Left lung (tissue), 10 donors: Measurements from ENCODE around the gene CCDC40. TPM values are rescaled to one million over a fixed set of nuclear protein-coding genes. Genes with fewer than 3 reads are reported as not detected.

Experiments
- ATAC-seq: fragments of 200-7000 bp; cut with Tn5 transposase; one replicate; pipeline ENCODE4 v1.9.1; 2020; ENCODE audit warnings: moderate library complexity
- DNase-seq, 4 donors: peaks; one replicate each; pipeline ENCODE4 v3.0.0-alpha.2; 2013 to 2020
- H3K27ac ChIP-seq, 2 donors: fragments of 200-600 bp; sonication (generic) in 1 of 2; one replicate each; pipeline versions ENCODE4 v1.5.0 to v1.8.0; 2020 to 2021
- H3K27me3 ChIP-seq, 2 donors: fragments of 200-600 bp; sonication (generic) in 1 of 2; one replicate each; pipeline versions ENCODE4 v1.5.0 to v1.8.0; 2020 to 2021
- H3K36me3 ChIP-seq, 2 donors: fragments of 200-600 bp; sonication (generic) in 1 of 2; one replicate each; pipeline versions ENCODE4 v1.5.0 to v1.8.0; 2020 to 2021
- H3K4me1 ChIP-seq, 2 donors: fragments of 200-600 bp; one replicate each; pipeline ENCODE4 v1.8.0; 2021
- H3K4me3 ChIP-seq, 2 donors: fragments of 200-600 bp; sonication (generic) in 1 of 2; one replicate each; pipeline versions ENCODE4 v1.5.0 to v1.8.0; 2020 to 2021; ENCODE audit warnings: mild to moderate bottlenecking in 1 of 2
- H3K9me3 ChIP-seq, 2 donors: fragments of 200-600 bp; sonication (generic) in 1 of 2; one replicate each; pipeline versions ENCODE4 v1.5.0 to v1.8.0; 2020 to 2021
- intact Hi-C, 2 donors: fragments of 100-400 bp; cut with DNase I; formaldehyde crosslinking; loops; one replicate each; pipeline versions ENCODE4 v1.11.2 to v1.14.2; 2022
- polyA plus RNA-seq, 6 donors: library from polyadenylated mRNA; unstranded; fragments of 120-200 nt; gene quantifications; one replicate each; pipeline ENCODE4 v1.2.1, GENCODE V29; 2013; ENCODE audit not compliant: insufficient read length in 6 of 6
- total RNA-seq, 2 donors: library from RNA; stranded (reverse); fragmentation: NEBNext Ultra II Directional; extraction: Animal tissue kit (Norgen Biotek cat#: 25700); gene quantifications; one replicate each; pipeline ENCODE4 v1.2.1, GENCODE V29; 2021
- TF ChIP-seq, protein P1 (sequence below), 2 donors: fragments of 200-600 bp; sonication (generic) in 1 of 2; IDR thresholded peaks; one replicate each; pipeline versions ENCODE4 v1.5.0 to v1.8.0; 2021; ENCODE audit warnings: antibody characterized with exemption in 2 of 2
- donor health status: DM: no; HTN: yes; CAD: no.
- donor health status: DM: no; HTN: no; CAD: no.

CCDC40 gene
- total and polyA plus RNA-seq, 8 donors, result 8.0 to 15.2 (median 11.5) TPM

DNA sequence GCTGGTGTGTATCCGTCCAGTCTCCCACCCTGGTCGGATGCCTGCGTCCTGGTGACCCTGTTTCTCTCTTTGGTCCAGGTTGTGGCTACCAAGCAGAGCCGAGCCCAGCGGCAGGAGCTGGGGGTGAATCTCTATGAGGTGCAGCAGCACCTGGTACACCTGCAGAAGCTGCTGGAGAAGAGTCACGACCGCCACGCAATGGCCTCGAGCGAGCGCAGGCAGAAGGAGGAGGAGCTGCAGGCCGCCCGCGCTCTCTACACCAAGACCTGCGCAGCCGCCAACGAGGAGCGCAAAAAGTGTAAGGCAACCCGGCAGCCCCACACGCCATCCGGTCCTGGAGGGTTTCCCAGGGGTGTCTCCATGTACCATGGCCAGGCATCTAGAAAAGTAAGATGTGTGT is 13.5 kb downstream of the CCDC40 start:
- peaks cover 0 to 10% of the 10 kb centered on the region in 2 donors for H3K36me3 ChIP-seq
- ATAC-seq (no peak), DNase-seq (no peak)
- intact Hi-C loops, result no loop called here
- H3K4me3 ChIP-seq, result no peak overlapping the region
- no peaks in the 10 kb centered on the region for H3K9me3 ChIP-seq
- no peak overlapping the region for H3K27ac ChIP-seq
- TF ChIP-seq, protein P1, sequence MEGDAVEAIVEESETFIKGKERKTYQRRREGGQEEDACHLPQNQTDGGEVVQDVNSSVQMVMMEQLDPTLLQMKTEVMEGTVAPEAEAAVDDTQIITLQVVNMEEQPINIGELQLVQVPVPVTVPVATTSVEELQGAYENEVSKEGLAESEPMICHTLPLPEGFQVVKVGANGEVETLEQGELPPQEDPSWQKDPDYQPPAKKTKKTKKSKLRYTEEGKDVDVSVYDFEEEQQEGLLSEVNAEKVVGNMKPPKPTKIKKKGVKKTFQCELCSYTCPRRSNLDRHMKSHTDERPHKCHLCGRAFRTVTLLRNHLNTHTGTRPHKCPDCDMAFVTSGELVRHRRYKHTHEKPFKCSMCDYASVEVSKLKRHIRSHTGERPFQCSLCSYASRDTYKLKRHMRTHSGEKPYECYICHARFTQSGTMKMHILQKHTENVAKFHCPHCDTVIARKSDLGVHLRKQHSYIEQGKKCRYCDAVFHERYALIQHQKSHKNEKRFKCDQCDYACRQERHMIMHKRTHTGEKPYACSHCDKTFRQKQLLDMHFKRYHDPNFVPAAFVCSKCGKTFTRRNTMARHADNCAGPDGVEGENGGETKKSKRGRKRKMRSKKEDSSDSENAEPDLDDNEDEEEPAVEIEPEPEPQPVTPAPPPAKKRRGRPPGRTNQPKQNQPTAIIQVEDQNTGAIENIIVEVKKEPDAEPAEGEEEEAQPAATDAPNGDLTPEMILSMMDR (IDR thresholded peaks at IDR 0.05), result no peak
- no peaks in the 10 kb centered on the region for H3K27me3 ChIP-seq
- peaks cover 0 to 7% of the 10 kb centered on the region in 2 donors for H3K4me1 ChIP-seq

DNA sequence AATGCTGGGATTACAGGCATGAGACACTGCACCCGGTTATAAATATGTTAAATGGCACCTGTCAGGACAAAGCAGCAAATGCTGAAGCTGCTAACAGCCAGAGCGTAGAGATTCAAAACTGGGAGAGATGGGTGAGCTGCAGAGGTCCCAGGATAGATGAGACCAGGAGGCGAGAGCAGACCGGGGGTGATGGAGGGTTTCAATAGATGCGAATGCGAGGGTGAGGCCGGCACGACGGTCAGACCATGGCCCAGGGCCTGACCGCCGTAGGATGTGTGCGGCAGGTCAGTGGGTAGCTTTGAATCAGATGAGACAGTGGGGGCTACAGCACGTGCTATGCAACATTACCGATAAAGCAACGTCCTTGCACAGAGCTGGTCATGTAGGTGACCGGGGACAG is 14.3 kb downstream of the CCDC40 start:
- H3K36me3 ChIP-seq, result peaks cover 0 to 10% of the 10 kb centered on the region in 2 donors
- DNase-seq, result no peak
- no peaks in the 10 kb centered on the region for H3K9me3 ChIP-seq
- intact Hi-C loops, result no loop called here
- TF ChIP-seq, protein P1 (IDR thresholded peaks at IDR 0.05), result no peak
- H3K27me3 ChIP-seq, result no peaks in the 10 kb centered on the region
- H3K4me1 ChIP-seq, result peaks cover 0 to 7% of the 10 kb centered on the region in 2 donors
- no peak for ATAC-seq
- H3K27ac ChIP-seq, result no peak overlapping the region
- H3K4me3 ChIP-seq, result no peak overlapping the region

DNA sequence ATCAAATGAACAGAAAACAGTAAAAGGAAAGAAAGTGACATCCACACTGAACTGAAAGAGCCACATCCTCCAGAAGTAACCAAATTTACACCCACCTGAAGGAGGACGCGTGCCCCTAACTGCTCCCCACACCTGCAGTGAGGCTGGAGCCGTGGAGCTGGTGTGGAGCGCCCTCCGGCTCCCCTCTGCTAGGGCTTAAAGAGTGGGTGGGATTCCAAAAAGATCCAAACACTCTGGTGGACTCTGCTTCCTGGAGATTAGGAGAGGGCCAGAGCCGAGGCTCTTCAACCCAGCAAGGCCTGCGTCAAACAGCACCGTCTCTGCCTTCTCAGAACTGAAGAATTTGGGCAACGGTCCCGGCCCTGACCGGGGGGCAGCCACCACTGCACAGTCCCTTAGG is 15.2 kb downstream of the CCDC40 start:
- no peaks in the 10 kb centered on the region for H3K9me3 ChIP-seq
- H3K36me3 ChIP-seq, result peaks cover 0 to 10% of the 10 kb centered on the region in 2 donors
- TF ChIP-seq, protein P1 (IDR thresholded peaks at IDR 0.05), result no peak
- H3K27me3 ChIP-seq, result no peaks in the 10 kb centered on the region
- intact Hi-C loops, result no loop called here
- ATAC-seq (no peak), DNase-seq (no peak)
- H3K4me3 ChIP-seq, result no peak overlapping the region
- H3K27ac ChIP-seq, result no peak overlapping the region
- H3K4me1 ChIP-seq, result peaks cover 0 to 7% of the 10 kb centered on the region in 2 donors

DNA sequence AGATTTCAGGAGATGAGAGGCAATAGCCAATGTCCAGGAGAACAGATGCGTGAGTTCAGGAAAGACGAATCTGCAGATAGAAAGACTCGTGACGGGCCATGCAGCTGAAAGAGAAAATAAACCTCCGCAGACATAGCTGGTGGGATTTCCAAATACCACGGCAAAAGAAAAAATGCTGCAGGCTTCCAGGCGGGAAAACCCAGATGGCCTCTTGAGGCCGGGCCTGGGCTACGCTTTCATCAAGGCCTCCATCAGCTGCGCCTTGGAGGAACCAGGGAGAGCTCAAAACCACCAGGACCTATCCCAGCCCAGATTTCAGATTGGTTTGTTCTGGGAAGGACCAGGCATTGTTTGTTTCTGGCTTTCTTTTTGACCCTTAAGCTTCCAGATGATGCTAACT is 16.7 kb downstream of the CCDC40 start:
- TF ChIP-seq, protein P1 (IDR thresholded peaks at IDR 0.05), result no peak
- H3K27me3 ChIP-seq, result no peaks in the 10 kb centered on the region
- no peak overlapping the region for H3K27ac ChIP-seq
- intact Hi-C loops, result no loop called here
- no peaks in the 10 kb centered on the region for H3K9me3 ChIP-seq
- peaks cover 0 to 10% of the 10 kb centered on the region in 2 donors for H3K36me3 ChIP-seq
- ATAC-seq (no peak), DNase-seq (no peak)
- H3K4me1 ChIP-seq, result peaks cover 0 to 7% of the 10 kb centered on the region in 2 donors
- no peak overlapping the region for H3K4me3 ChIP-seq

DNA sequence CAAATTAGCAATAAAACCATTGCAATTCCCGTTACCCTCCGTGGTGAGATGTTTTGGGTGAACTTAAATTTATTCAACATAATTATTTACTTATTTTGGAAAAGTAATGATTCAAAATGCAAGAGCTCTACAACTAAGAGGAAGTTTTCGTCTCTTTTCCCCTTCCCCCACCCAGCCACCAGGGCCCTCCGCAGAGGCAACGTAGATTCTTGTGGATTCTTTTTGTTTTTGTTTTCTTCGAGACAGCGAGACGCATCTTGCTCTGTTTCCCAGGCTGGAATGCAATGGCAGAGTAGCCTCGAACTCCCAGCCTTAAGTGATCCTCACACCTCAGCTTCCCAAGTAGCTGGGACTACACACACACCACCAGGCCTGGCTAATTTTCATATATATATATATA is 19.2 kb downstream of the CCDC40 start:
- peaks cover 3 to 7% of the 10 kb centered on the region in 2 donors for H3K4me1 ChIP-seq
- no peak overlapping the region for H3K4me3 ChIP-seq
- no peak overlapping the region for H3K27ac ChIP-seq
- no peaks in the 10 kb centered on the region for H3K27me3 ChIP-seq
- DNase-seq (no peak), ATAC-seq (no peak)
- peaks cover 0 to 4% of the 10 kb centered on the region in 2 donors for H3K36me3 ChIP-seq
- TF ChIP-seq, protein P1 (IDR thresholded peaks at IDR 0.05), result no peak
- intact Hi-C loops, result no loop called here
- H3K9me3 ChIP-seq, result no peaks in the 10 kb centered on the region
